ENCODE measurements around the gene IGLON5.

The IGLON5 gene

GRCh38 chr19:51311351-51312257, at the start of gene IGLON5:
IGLON5 (plus strand) TSS chr19:51311644; CDS start chr19:51311848, 204 bp downstream.
- no peak for DNase-seq (ENCODE audit: low spot score)

DNA sequence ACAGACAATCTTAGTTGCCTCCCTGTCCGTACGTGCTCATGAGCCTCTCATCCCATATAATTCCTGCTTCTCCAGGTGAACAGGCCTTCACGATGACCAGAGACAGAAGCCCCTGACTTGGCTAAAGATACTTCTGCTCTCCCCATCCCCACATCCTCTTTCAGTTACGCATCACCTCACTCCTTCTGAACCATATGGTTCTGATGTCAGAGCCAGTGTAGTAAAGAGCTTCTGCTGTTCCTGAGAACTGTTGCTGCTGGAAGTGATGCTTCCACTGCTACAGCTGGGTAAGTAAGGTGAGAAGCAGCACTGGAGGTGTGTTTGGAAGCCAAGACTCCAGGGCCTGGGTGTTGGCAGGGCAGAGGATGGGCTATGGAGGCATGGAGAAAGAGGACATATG, 47.6 kb upstream of the IGLON5 start:
- no peak for DNase-seq (ENCODE audit: low spot score)

GRCh38 chr19:51271067-51271466, 40.4 kb upstream of the IGLON5 start:
- peak; percentile 19 for DNase-seq (ENCODE audit: low spot score)

DNA sequence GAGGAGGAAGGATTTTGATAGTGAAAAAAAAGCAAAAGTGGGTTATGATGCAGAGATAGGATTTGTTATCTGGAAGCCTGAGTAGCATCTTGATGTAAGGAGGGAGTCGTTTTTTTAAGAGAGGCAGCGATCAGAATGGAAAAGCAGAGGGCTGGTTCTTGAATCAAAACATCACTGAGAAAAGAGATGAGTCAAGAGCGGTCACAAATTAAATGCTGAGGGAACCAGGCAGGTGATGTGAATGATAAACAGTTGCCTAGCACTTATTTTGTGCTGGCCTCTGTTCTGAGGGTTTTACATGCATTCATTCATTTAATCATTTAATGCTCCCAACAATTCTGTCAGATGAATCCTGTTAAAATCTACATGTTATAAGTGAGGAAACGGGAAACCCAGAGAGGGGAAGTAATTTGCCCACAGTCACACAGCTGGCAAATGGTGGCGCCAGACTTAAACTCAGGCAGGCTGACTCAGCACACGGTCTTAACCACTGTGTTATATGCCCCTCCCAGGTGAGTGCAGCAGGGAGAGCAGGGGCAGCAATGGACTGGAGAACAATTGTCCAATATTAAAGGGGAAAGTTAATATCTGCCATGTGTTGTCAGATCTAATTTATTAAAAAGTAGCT, 39.1 kb upstream of the IGLON5 start:
- no peak for DNase-seq (ENCODE audit: low spot score)

DNA sequence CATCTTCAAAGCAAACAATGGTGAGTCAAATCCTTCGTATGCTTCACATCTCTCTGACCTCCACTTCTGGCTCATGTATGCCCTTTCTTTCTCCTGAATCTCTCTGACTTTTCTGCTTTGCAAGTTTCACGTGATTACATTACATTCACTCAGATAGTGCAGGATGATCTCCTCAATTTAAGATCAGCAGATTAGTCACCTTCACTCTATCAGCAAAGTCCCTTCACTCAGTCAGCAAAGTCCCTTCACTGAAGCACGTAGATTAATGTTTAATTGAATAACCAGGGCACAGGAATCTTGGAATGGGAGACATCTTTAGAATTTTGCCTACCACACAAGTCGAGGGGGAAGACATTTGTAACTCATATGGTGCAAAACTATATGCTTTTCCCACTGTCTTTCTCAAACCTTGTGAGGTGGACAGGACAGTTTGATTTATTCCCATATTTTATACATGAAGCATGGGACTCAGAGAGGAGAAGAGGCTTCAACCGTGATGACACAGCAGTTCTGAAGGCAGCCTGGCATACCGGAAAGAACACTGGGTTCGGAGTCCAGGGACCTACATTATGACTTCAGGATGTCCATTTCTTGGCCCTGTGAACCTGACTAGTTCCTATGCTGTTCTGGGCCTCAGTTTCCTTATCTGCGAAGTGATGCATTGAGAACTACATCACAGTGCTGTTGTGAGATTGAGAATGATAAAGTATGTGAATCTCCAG, 37.2 kb upstream of the IGLON5 start:
- DNase-seq (ENCODE audit: low spot score) = no peak

DNA sequence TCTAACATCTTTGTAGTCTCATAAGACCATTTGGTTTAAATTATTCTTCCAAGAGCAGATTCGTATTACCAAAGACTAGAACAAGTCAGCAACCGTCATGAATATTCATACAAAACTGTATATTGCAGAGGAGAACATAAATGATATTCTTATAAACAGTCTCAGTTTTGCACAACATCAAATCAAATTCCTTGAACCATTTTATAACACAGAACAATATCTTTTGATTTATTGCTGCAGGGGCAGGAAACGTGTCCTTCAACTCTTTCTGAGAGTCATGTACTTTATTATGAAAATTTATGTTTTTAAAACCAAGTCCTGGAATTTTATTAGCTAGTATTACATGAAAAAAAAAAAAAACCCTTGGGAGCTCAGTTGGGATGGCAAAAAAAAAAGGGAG, 34.3 kb upstream of the IGLON5 start:
- DNase-seq (ENCODE audit: low spot score) = no peak

DNA sequence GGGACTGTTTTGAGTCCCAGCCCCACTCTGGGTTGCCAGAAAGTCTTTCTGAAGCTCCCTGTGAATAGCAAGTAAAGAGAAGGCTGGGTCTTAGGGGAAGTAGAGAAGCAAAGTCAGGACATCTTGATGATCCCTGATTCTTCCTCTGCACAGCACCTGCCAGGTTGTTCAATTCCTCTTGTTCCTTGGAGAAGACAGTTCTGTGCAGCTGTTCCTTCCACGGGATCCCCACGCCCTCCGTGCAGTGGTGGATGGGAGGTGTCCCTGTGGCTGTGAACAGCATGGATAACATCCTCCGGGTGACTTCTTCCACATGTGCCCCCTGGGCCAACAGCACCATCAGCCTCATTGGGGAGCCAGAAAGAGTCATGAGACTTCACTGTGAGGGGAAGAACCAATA, 29.1 kb upstream of the IGLON5 start:
- DNase-seq (ENCODE audit: low spot score) = no peak

DNA sequence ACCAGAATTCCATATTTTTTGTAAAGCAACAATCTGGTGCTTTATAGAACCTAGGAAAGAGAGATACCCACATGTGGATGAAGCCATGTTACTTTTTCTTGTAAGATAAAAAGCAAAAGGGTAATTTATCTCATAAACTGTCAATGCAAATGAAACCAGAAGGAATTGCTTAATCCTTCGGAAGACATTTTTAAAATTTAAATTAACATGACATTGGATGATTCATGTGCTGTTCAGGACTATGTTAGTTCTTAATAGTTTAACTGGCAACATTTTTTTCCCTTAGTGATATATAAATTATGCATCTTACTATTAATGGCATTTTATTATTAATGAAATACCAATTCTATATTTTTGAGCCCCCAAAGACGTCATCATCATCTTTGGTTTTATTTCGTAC, 25.8 kb upstream of the IGLON5 start:
- DNase-seq (ENCODE audit: low spot score) = no peak

- DNase-seq (ENCODE audit: low spot score) = no peak
Measured at GRCh38 chr19:51289635-51290034, 21.8 kb upstream of the IGLON5 start.

GRCh38 chr19:51292971-51293370, 18.5 kb upstream of the IGLON5 start:
- no peak for DNase-seq (ENCODE audit: low spot score)

DNA sequence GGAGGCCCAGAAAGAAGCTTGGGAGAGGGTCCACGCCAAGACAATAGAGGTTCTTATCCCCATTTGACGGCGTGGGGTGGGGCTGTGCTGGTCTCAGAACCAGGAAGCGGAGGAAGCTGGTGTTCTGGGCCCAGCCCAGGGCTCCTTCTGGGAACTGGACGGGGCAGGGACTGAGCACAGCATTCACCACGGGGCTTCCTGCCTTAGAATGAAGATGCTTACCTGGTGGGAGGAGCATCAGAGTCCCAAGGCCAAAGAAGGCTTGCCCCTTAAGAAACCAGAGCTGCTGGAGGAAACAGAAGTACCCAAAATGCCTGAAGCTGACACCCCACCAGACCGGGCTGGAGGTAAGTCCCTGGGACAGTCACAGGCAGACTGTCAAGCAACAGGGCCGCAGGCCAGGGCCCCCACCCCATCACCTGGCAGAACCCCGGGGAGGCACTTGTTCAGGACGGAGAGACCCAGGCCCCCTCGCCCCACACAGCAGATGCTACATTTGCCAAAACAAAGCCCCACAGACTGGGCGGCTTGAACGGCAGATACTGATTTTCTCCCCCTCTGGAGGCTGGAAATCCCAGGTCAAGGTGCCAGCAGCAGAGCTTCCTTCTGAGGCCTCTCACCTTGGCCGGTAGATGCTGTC, 17.8 kb upstream of the IGLON5 start:
- DNase-seq (ENCODE audit: low spot score) = no peak

GRCh38 chr19:51294211-51294976, 17.1 kb upstream of the IGLON5 start:
- DNase-seq (ENCODE audit: low spot score) = no peak

DNA sequence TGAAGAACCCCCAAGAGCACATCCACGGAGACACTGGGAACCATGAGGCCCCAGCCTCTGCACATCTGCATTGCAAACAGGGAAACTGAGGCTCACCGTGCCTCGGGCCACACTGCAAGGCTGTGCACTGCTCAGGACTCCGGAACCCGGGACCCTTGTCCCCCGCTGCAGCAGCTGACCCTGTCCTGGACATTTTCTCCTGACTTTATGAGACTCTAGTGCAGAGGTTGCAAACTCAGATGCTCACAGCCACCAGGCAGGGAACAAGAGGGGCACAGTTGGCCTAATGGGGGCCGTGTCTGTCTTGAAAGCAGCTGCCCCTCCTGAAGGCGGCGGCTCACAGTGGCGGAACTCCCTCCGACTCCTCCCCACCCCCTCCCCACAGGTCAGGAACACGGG, 16.5 kb upstream of the IGLON5 start:
- DNase-seq (ENCODE audit: low spot score) = no peak

DNA sequence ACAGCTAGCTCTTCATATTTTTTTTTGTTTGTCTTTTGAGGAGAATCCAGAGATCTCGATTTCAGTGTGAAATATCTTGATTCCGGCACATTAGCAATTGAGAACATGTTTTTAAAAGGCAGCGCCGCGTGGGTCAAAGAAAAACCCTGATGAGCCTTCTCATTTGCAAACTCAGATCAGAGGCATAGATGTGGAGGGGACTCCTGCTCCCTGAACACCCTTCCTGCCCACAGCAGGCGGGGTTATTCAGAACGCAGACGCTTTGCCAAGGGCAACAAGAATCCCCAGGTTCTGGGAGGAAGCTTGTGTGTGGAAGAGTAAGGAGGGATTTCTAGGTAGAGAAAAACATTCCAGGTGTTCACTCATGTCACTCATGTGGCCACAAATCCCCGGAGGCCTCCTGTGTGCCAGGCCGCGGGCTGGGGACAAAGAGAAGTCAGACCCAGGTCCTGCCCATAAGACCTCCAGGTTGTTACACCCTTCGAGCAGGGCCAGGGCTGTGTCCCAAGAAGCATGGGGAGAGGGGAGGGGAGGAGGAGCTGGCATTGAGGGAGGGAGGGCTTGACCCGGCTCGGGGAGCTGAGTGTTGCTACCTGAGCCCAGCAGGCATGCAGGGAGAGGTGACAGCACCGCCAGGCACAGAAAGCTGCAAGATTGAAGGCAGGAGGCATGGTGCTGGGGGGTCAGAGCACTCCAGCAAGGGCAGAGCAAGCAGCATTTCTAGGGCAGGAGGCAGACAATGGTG, 15.9 kb upstream of the IGLON5 start:
- no peak for DNase-seq (ENCODE audit: low spot score)

DNA sequence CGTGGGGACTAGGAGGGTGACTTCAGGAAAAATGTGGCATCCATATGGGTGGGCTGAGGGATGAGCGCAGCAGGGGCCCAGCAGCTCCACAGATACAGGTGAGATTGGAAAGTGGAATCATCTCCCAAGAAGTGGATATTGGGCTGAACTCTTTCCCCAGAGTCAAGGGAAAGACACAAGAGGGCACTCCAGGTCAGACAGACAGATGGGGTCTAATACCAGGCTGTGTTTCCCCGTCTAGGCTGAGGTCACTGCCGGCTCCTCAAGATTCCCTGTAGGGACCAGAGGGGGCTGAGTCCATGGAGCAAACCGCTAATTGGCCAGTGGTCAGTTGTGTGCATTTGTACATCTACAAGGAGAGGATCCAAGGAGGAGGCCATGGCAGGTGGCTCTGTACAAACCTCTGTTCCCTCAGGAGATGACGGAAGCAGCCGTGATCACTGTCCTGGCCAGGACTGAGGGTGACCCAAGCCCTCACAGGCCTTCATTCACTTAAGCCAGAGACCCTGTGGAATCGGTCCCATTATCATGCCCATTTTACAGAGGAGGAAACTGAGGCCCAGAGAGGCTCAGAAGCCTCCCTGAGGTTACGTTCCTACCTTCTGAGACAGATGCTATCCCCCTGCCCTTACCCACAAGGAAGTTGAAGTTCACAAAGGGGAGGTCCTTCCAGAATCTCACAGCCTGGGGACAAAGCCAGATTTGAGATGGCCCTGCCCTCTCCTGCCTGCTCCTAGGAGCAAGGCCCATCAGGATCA, 14.9 kb upstream of the IGLON5 start:
- peak; percentile 28 for DNase-seq (ENCODE audit: low spot score)

- DNase-seq (ENCODE audit: low spot score) = no peak
Measured at GRCh38 chr19:51297406-51297805, 14.0 kb upstream of the IGLON5 start.

DNA sequence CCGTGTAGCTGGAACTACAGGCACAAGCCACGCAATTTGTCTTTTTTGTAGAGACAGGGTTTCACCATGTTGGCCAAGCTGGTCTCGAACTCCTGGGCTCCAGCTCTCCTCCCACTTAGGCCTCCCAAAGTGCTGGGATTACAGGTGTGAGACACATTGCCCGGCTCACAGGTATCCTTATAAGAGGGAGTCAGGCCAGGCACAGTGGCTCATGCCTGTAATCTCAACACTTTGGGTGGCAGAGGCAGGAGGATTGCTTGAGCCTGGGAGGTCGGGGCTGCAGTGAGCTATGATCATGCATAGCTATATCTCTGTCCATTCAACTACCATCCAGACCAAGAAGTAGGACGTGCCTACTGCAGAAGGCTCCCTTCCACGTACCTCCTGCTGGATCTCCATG, 10.2 kb upstream of the IGLON5 start:
- DNase-seq (ENCODE audit: low spot score) = no peak

DNA sequence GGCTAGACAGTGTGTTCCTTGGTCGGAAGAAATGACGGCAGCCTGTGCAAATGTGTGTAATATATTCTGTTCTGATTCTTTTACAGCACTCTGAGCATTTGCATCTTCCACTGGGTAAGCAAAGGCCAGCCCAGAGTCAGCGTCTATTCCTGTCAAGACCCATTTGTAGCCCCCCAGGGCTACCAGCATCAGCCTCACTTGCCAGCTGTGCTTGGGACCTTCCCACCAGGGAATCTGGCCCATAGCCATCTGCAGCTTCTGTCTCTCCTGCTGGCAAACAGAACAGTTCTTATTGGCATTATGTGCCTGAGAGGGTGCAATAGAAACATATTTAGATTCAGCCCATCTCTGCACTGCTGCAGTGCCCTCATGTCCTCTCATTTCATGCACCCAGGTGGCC, 6.0 kb upstream of the IGLON5 start:
- no peak for DNase-seq (ENCODE audit: low spot score)

DNA sequence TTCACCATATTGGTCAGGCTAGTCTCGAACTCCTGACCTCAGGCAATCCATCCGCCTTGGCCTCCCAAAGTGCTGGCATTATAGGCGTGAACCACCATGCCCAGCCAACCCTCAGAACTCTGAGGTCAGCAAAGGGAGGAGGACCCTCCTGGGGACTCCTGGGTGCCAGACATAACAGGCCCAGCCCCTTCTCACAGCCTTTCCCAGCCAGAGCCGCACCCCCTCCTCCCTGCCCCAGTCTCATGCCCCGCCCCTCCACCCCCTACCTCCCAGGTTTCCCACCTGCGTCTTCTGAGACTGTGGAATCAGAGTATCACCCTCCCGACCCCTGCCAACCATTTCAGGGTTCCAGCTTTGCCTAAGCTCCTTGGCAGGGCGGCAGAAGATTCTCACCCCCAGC, 5.2 kb downstream of the IGLON5 start:
- no peak for DNase-seq (ENCODE audit: low spot score)

- DNase-seq (ENCODE audit: low spot score) = no peak
Measured at GRCh38 chr19:51317376-51317775, 5.9 kb downstream of the IGLON5 start.

Measured in COLO829 (cell line).